Mammary epithelial cell (primary cell): ENCODE data around the gene MOSMO.

Experiments used
- EZH2 ChIP-seq: IDR thresholded peaks from 2 replicates; pipeline ENCODE4 v1.6.1; 2012; ENCODE audit warnings: low read length, inconsistent platforms, borderline replicate concordance
- TF ChIP-seq, protein P1 (sequence below), 2 donors: IDR thresholded peaks in 1 of 2; conservative IDR thresholded peaks in 1 of 2; 2 replicates each; pipeline ENCODE4 v1.5.1; 2011 to 2012; ENCODE audit warnings: inconsistent platforms in 2 of 2, low read length in 2 of 2, mild to moderate bottlenecking in 2 of 2, control low read depth in 1 of 2, low read depth in 1 of 2; ENCODE audit not compliant: insufficient read depth in 1 of 2; ENCODE audit errors: extremely low read depth in 1 of 2

DNA sequence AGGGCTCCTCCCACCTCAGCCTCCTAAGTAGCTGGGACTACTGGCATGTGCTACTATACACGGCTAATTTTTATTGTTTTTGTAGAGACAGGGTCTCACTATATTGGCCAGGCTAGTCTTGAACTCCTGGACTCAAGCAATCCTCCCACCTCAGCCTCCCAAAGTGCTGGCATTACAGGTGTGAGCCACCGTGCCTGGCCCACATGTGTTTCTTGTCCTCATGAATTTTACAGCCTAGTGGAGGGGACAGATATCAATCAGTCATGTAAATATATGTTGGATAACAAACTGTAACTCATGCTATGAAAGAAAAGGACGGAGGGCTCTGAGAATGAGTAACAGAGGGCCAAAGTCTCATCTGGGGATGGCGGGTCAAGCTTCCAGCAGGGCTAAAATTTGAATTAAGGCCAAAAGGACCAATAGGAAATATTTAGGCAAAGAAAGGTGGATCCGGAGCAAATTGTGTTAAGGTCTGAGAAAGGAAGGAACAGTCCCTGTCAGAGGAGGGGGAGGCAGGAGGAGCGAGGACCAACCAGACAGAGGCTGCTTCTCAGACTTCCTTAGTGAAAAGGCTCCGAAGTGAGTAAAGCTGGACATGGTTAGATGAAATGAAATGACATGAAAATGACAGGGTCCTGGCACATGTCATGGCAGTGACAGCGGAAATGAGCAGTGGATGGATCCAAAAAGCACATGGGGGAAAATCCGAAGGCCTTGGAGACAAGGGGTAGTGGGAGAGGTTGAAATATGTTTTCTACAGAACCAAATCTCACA is 10.8 kb upstream of the MOSMO start:
- TF ChIP-seq, protein P1, sequence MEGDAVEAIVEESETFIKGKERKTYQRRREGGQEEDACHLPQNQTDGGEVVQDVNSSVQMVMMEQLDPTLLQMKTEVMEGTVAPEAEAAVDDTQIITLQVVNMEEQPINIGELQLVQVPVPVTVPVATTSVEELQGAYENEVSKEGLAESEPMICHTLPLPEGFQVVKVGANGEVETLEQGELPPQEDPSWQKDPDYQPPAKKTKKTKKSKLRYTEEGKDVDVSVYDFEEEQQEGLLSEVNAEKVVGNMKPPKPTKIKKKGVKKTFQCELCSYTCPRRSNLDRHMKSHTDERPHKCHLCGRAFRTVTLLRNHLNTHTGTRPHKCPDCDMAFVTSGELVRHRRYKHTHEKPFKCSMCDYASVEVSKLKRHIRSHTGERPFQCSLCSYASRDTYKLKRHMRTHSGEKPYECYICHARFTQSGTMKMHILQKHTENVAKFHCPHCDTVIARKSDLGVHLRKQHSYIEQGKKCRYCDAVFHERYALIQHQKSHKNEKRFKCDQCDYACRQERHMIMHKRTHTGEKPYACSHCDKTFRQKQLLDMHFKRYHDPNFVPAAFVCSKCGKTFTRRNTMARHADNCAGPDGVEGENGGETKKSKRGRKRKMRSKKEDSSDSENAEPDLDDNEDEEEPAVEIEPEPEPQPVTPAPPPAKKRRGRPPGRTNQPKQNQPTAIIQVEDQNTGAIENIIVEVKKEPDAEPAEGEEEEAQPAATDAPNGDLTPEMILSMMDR (conservative IDR thresholded peaks at IDR 0.05 in 1 of 2, IDR thresholded peaks at IDR 0.05 in 1 of 2; ENCODE audit: extremely low read depth in 1 of 2, insufficient read depth in 1 of 2, low read depth in 1 of 2, low read length in 2 of 2): no peak
- no peak for TF ChIP-seq EZH2
